ENCODE results near the gene ZNF488.
"Not testable (repeated sequence)": the region's sequence is repeated elsewhere in the genome, so short reads cannot be mapped to it uniquely, and the experiment has no call there.

The ZNF488 gene

GRCh38 chr10:47397256-47397655, 13.2 kb upstream of the ZNF488 start:
- DNase-seq (ENCODE audit: insufficient read length, low spot score) (no peak), FAIRE-seq (no peak)
- no peak for TF ChIP-seq CTCF (IDR thresholded peaks at IDR 0.05; ENCODE audit: insufficient read depth, missing control alignments)

- FAIRE-seq, result no peak
- DNase-seq (ENCODE audit: insufficient read length, low spot score), result no peak
- TF ChIP-seq CTCF (IDR thresholded peaks at IDR 0.05; ENCODE audit: insufficient read depth, missing control alignments), result no peak
These were observed 12.2 kb upstream of the ZNF488 start for GRCh38 chr10:47396311-47396717.

GRCh38 chr10:47389619-47390018, 5.5 kb upstream of the ZNF488 start:
- no peak for TF ChIP-seq CTCF (IDR thresholded peaks at IDR 0.05; ENCODE audit: insufficient read depth, missing control alignments)
- DNase-seq (ENCODE audit: insufficient read length, low spot score) (no peak), FAIRE-seq (no peak)

GRCh38 chr10:47388879-47389278, 4.8 kb upstream of the ZNF488 start:
- no peak for FAIRE-seq
- TF ChIP-seq CTCF (IDR thresholded peaks at IDR 0.05; ENCODE audit: insufficient read depth, missing control alignments), result no peak

GRCh38 chr10:47386104-47386503, 2.0 kb upstream of the ZNF488 start:
- not testable (repeated sequence) for FAIRE-seq; DNase-seq (ENCODE audit: insufficient read length, low spot score)

More at GRCh38 chr10:47388879-47389278, 4.8 kb upstream of the ZNF488 start:
- no peak for DNase-seq (ENCODE audit: insufficient read length, low spot score)

GRCh38 chr10:47383261-47384147, 589 bp downstream of the ZNF488 start:
- DNase-seq (ENCODE audit: insufficient read length, low spot score) (no peak), FAIRE-seq (no peak)
- no peak for TF ChIP-seq CTCF (IDR thresholded peaks at IDR 0.05; ENCODE audit: insufficient read depth, missing control alignments)

- no peak for DNase-seq (ENCODE audit: insufficient read length, low spot score)
- no peak for FAIRE-seq
- no peak for TF ChIP-seq CTCF (IDR thresholded peaks at IDR 0.05; ENCODE audit: insufficient read depth, missing control alignments)
These were observed 2.4 kb downstream of the ZNF488 start for GRCh38 chr10:47381427-47382379.

All from D721Med (cell line).